Fibroblast of lung (primary cell): Measurements from ENCODE around the gene ANKEF1.

ENCODE experiments used
- CTCF ChIP-seq, 2 donors: IDR thresholded peaks in 1 of 2; conservative IDR thresholded peaks in 1 of 2; 1 replicate in 1 of 2; 2 replicates in 1 of 2; pipeline ENCODE4 v1.5.1; 2011 to 2012; ENCODE audit warnings: low read length in 2 of 2, control low read depth in 1 of 2, inconsistent platforms in 1 of 2, low read depth in 1 of 2, mild to moderate bottlenecking in 1 of 2
- EZH2 ChIP-seq: IDR thresholded peaks from 2 replicates; pipeline ENCODE4 v1.5.1; 2012; ENCODE audit warnings: low read length, control low read depth, mild to moderate bottlenecking; ENCODE audit errors: missing control alignments

DNA sequence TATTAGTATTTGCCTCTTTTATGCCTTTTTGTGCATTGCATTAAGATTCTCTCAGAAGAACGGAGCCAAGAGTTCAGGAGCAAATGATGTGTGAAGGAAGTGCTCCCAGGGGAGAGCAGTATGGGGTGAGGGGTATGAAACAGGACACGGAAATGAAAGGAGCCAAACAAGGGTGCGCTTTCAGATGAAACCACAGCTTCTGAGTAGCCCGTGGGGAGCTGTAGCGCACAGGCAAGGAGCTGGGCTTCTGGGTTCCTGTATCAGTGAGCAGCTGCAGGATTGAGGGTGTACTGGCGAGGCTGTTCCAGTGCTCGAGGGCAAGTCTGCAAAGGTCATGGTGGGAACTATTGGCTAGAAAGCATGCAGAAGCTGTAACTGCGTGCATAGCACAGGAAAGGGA, 25.4 kb downstream of the ANKEF1 start:
- no peak for TF ChIP-seq CTCF (conservative IDR thresholded peaks at IDR 0.05 in 1 of 2, IDR thresholded peaks at IDR 0.05 in 1 of 2; ENCODE audit: low read depth in 1 of 2, low read length in 2 of 2)
- no peak for TF ChIP-seq EZH2
